Measurements from ENCODE around the gene SLC2A9. TPM values are rescaled to one million over a fixed set of nuclear protein-coding genes. Genes with fewer than 3 reads are reported as not detected.

SLC2A9 gene
- total and polyA plus RNA-seq, 8 donors = 1.2 to 5.7 (median 2.4) TPM

- 83 to 86% methylated on average over 4 of the region's 4 CpGs for WGBS, 2 donors
- DNase-seq = no peak
- Histone ChIP-seq H3K27me3 (no peaks in the 10 kb centered on the region), H3K4me3 (no peak overlapping the region), H3K9me3 (no peaks in the 10 kb centered on the region), H3K4me1 (no peaks in the 10 kb centered on the region), H3K36me3 (no peaks in the 10 kb centered on the region), H3K27ac (no peak overlapping the region)
- no peak for FAIRE-seq
- intact Hi-C loops (cut with DNase I) = no loop called here
- no peak for ATAC-seq
- no peak for TF ChIP-seq CTCF (IDR thresholded peaks at IDR 0.05)
Observed at GRCh38 chr4:10029403-10029802, 8.1 kb upstream of the SLC2A9 start.

- no peak for DNase-seq
- Histone ChIP-seq H3K36me3 (no peaks in the 10 kb centered on the region), H3K27ac (no peak overlapping the region), H3K9me3 (no peaks in the 10 kb centered on the region), H3K27me3 (no peaks in the 10 kb centered on the region), H3K4me1 (no peaks in the 10 kb centered on the region), H3K4me3 (no peak overlapping the region)
- no peak for FAIRE-seq
- 40 to 52% methylated on average over 4 of the region's 4 CpGs for WGBS, 2 donors
- intact Hi-C loops (cut with DNase I) = no loop called here
- no peak for TF ChIP-seq CTCF (IDR thresholded peaks at IDR 0.05)
- ATAC-seq = no peak
Observed at GRCh38 chr4:10028910-10029309, 7.6 kb upstream of the SLC2A9 start.

GRCh38 chr4:10026485-10026884 lies 5.2 kb upstream of the SLC2A9 start:
- H3K27ac ChIP-seq = no peak overlapping the region
- no peak for TF ChIP-seq CTCF (IDR thresholded peaks at IDR 0.05)
- H3K9me3 ChIP-seq = no peaks in the 10 kb centered on the region
- 61 to 69% methylated on average over 9 of the region's 9 CpGs for WGBS, 2 donors
- no peaks in the 10 kb centered on the region for H3K27me3 ChIP-seq
- FAIRE-seq = no peak
- no peaks in the 10 kb centered on the region for H3K4me1 ChIP-seq
- DNase-seq = no peak
- no peaks in the 10 kb centered on the region for H3K36me3 ChIP-seq
- ATAC-seq = no peak
- no peak overlapping the region for H3K4me3 ChIP-seq
- intact Hi-C loops (cut with DNase I) = no loop called here

- Histone ChIP-seq H3K27ac (no peak overlapping the region), H3K27me3 (no peaks in the 10 kb centered on the region), H3K36me3 (no peaks in the 10 kb centered on the region), H3K4me3 (no peak overlapping the region), H3K4me1 (no peaks in the 10 kb centered on the region), H3K9me3 (no peaks in the 10 kb centered on the region)
- ATAC-seq (no peak), DNase-seq (no peak), FAIRE-seq (no peak)
- WGBS, 2 donors = 48 to 54% methylated on average over 3 of the region's 3 CpGs
- intact Hi-C loops (cut with DNase I) = no loop called here
- TF ChIP-seq CTCF (IDR thresholded peaks at IDR 0.05) = no peak
Observed at GRCh38 chr4:10025230-10025806, 4.0 kb upstream of the SLC2A9 start.

- Histone ChIP-seq H3K4me1 (no peaks in the 10 kb centered on the region), H3K27me3 (no peaks in the 10 kb centered on the region), H3K4me3 (no peak overlapping the region), H3K36me3 (no peaks in the 10 kb centered on the region), H3K9me3 (no peaks in the 10 kb centered on the region), H3K27ac (peak overlapping the region in 2 of 4 donors; percentile 12 to 48)
- FAIRE-seq (no peak), ATAC-seq (peak in 2 of 4 donors; percentile 41 to 53), DNase-seq (no peak)
- 61 to 62% methylated on average over 2 of the region's 2 CpGs for WGBS, 2 donors
- no peak for TF ChIP-seq CTCF (IDR thresholded peaks at IDR 0.05)
- intact Hi-C loops (cut with DNase I) = no loop called here
Observed at GRCh38 chr4:10024303-10024702, 3.0 kb upstream of the SLC2A9 start.

Data from pancreas (tissue), 10 donors.